WTC11 (cell line): ENCODE results near the gene NKAIN2. TPM values are rescaled to one million over a fixed set of nuclear protein-coding genes. Genes with fewer than 3 reads are reported as not detected.

ENCODE experiments used
- ATAC-seq: fragments of 200-7000 bp; cut with Tn5 transposase; 2 replicates; pipeline ENCODE4 v1.10.0; 2021; ENCODE audit warnings: mild to moderate bottlenecking, moderate library complexity
- CTCF ChIA-PET: fragments of 300-600 bp; sonication (Branson Sonifier 250); formaldehyde crosslinking; loops from one replicate; lab custom pipeline; 2021; ENCODE audit warnings: antibody characterized with exemption; lab: Charles Lee
- POLR2A ChIA-PET: fragments of 350-600 bp; sonication (Branson Sonifier 250); formaldehyde crosslinking; loops from one replicate; lab custom pipeline; 2021; ENCODE audit warnings: antibody characterized with exemption; lab: Charles Lee
- DNase-seq: peaks from one replicate; pipeline ENCODE4 v3.0.0; 2021; ENCODE audit warnings: low spot score
- H3K27ac Mint-ChIP-seq: 2 replicates; pipeline ENCODE4 v1.8.0; 2021; ENCODE audit warnings: mixed read lengths
- H3K27me3 Mint-ChIP-seq: 2 replicates; pipeline ENCODE4 v1.8.0; 2021; ENCODE audit warnings: low read depth, mild to moderate bottlenecking, moderate library complexity, mixed read lengths
- H3K36me3 Mint-ChIP-seq: 2 replicates; pipeline ENCODE4 v1.8.0; 2021; ENCODE audit warnings: mixed read lengths
- H3K4me1 Mint-ChIP-seq: 2 replicates; pipeline ENCODE4 v1.8.0; 2022; ENCODE audit warnings: mixed read lengths
- H3K4me3 Mint-ChIP-seq: 2 replicates; pipeline ENCODE4 v1.8.0; 2021; ENCODE audit warnings: mild to moderate bottlenecking, moderate library complexity, mixed read lengths
- H3K9me3 Mint-ChIP-seq: 2 replicates; pipeline ENCODE4 v1.8.0; 2021; ENCODE audit warnings: mixed read lengths
- GABPB1 ChIP-seq: sonication (generic); formaldehyde crosslinking; IDR thresholded peaks from 2 replicates; pipeline ENCODE4 v1.8.1; 2023; ENCODE audit warnings: mild to moderate bottlenecking, missing genetic modification reagents
- JUN ChIP-seq: sonication (generic); formaldehyde crosslinking; IDR thresholded peaks from 2 replicates; pipeline ENCODE4 v1.8.0; 2023; ENCODE audit warnings: mild to moderate bottlenecking, missing genetic modification reagents
- NFYB ChIP-seq: sonication (generic); formaldehyde crosslinking; conservative IDR thresholded peaks from 2 replicates; pipeline ENCODE4 v1.8.0; 2022; ENCODE audit warnings: low read depth, missing genetic modification reagents
- NR1H2 ChIP-seq: sonication (generic); formaldehyde crosslinking; IDR thresholded peaks from 2 replicates; pipeline ENCODE4 v1.9.0; 2021; ENCODE audit warnings: mild to moderate bottlenecking, moderate library complexity, missing genetic modification reagents
- NR2C2 ChIP-seq: sonication (generic); formaldehyde crosslinking; IDR thresholded peaks from 2 replicates; pipeline ENCODE4 v1.8.0; 2022; ENCODE audit warnings: mild to moderate bottlenecking, missing genetic modification reagents
- PREB ChIP-seq: sonication (generic); formaldehyde crosslinking; IDR thresholded peaks from 2 replicates; pipeline ENCODE4 v1.8.1; 2022; ENCODE audit warnings: mild to moderate bottlenecking, missing genetic modification reagents, moderate library complexity, borderline replicate concordance
- TP53 ChIP-seq: sonication (generic); formaldehyde crosslinking; IDR thresholded peaks from 2 replicates; pipeline ENCODE4 v1.8.1; 2023; ENCODE audit warnings: mild to moderate bottlenecking, missing genetic modification reagents
- ZBTB21 ChIP-seq: sonication (generic); formaldehyde crosslinking; IDR thresholded peaks from 2 replicates; pipeline ENCODE4 v1.8.1; 2023; ENCODE audit warnings: mild to moderate bottlenecking, missing genetic modification reagents, borderline replicate concordance
- ZNF396 ChIP-seq: fragments of 250-450 bp; sonication (Bioruptor Pico); IDR thresholded peaks from 2 replicates; pipeline ENCODE4 v1.8.0; 2021; ENCODE audit warnings: mild to moderate bottlenecking, moderate library complexity, borderline replicate concordance
- total RNA-seq: library from RNA; stranded (reverse); gene quantifications from 3 replicates; pipeline ENCODE4 v1.2.3, GENCODE V29; 2021
- TF ChIP-seq, protein P1 (sequence below): sonication (generic); formaldehyde crosslinking; IDR thresholded peaks from 2 replicates; pipeline ENCODE4 v1.8.0; 2022; ENCODE audit warnings: mild to moderate bottlenecking, missing genetic modification reagents
- TF ChIP-seq, protein P2 (sequence below): fragments of 250-450 bp; sonication (Bioruptor Pico); conservative IDR thresholded peaks from 2 replicates; pipeline ENCODE4 v1.9.0; 2021; ENCODE audit warnings: mild to moderate bottlenecking
- TF ChIP-seq, protein P3 (sequence below): sonication (generic); formaldehyde crosslinking; IDR thresholded peaks from 2 replicates; pipeline ENCODE4 v1.8.1; 2023; ENCODE audit warnings: mild to moderate bottlenecking, missing genetic modification reagents
- TF ChIP-seq, protein P4 (sequence below): fragments of 250-450 bp; sonication (Bioruptor Pico); IDR thresholded peaks from 2 replicates; pipeline ENCODE4 v2.1.2; 2022; ENCODE audit warnings: mild to moderate bottlenecking, moderate library complexity
- TF ChIP-seq, protein P5 (sequence below): sonication (generic); formaldehyde crosslinking; IDR thresholded peaks from 2 replicates; pipeline ENCODE4 v1.8.0; 2023; ENCODE audit warnings: missing genetic modification reagents, mild to moderate bottlenecking, borderline replicate concordance

The NKAIN2 gene
- total RNA-seq, 1 experiment from 2014 or later = 0.33 TPM

DNA sequence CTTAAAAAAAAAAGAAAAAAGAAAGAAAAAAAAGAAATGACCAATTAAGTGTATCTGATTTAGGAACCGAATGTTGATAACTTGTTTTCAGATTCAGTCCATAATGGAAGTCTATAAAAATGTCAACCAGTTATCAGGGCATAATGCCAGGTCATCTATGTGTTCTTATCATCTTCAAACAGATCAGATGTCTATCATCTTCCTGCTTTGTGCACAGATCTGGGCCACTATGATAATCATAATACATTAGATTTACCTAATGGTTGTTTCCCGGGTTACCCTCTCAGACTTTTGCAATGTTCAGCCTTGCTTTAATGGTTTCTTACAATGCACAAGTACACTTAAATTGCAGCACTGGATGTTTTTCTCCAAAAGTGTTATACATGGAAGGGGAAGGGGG lies 100.6 kb downstream of the NKAIN2 start (continued):
- TF ChIP-seq, protein P1, sequence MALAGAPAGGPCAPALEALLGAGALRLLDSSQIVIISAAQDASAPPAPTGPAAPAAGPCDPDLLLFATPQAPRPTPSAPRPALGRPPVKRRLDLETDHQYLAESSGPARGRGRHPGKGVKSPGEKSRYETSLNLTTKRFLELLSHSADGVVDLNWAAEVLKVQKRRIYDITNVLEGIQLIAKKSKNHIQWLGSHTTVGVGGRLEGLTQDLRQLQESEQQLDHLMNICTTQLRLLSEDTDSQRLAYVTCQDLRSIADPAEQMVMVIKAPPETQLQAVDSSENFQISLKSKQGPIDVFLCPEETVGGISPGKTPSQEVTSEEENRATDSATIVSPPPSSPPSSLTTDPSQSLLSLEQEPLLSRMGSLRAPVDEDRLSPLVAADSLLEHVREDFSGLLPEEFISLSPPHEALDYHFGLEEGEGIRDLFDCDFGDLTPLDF (CRISPR knock-in tag) = no peak
- TF ChIP-seq PREB (CRISPR knock-in tag) = no peak
- TF ChIP-seq, protein P2, sequence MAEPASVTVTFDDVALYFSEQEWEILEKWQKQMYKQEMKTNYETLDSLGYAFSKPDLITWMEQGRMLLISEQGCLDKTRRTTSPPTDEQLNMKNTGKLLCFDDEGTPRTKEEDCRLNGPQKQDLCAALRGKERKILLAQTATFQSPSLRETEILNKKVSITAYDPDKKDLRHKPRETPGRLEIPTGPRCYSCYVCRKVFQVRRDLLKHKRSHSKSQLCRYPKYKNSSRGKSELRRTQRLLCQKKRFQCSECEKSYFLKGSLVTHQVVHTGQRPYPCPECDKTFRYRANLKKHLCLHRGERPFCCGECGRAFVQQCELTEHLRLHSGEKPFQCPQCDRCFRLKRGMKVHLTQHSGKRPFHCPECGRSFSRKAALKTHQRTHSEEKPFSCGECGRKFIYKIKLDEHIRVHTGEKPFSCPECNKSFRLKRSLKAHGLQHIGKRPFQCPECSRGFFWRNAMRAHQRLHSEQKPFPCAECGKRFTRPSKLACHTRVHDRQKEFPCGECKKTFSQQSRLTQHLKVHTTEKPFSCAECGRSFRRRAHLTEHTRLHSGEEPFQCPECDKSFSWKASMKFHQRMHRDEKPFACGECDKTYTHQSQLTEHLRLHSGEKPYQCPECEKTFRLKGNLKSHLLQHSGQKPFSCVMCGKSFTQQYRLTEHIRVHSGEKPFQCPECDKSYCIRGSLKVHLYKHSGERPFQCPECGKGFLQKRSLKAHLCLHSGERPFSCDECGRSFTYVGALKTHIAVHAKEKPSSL = no peak
- TF ChIP-seq, protein P3, sequence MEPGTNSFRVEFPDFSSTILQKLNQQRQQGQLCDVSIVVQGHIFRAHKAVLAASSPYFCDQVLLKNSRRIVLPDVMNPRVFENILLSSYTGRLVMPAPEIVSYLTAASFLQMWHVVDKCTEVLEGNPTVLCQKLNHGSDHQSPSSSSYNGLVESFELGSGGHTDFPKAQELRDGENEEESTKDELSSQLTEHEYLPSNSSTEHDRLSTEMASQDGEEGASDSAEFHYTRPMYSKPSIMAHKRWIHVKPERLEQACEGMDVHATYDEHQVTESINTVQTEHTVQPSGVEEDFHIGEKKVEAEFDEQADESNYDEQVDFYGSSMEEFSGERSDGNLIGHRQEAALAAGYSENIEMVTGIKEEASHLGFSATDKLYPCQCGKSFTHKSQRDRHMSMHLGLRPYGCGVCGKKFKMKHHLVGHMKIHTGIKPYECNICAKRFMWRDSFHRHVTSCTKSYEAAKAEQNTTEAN (CRISPR knock-in tag) = no peak
- no peak for TF ChIP-seq NFYB (CRISPR knock-in tag)
- TF ChIP-seq NR1H2 = no peak
- TF ChIP-seq TP53 = no peak
- TF ChIP-seq, protein P4, sequence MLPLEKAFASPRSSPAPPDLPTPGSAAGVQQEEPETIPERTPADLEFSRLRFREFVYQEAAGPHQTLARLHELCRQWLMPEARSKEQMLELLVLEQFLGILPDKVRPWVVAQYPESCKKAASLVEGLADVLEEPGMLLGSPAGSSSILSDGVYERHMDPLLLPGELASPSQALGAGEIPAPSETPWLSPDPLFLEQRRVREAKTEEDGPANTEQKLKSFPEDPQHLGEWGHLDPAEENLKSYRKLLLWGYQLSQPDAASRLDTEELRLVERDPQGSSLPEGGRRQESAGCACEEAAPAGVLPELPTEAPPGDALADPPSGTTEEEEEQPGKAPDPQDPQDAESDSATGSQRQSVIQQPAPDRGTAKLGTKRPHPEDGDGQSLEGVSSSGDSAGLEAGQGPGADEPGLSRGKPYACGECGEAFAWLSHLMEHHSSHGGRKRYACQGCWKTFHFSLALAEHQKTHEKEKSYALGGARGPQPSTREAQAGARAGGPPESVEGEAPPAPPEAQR = no peak
- TF ChIP-seq JUN (CRISPR knock-in tag) = no peak
- TF ChIP-seq ZNF396 (CRISPR knock-in tag) = no peak

- ChIA-PET POLR2A (no interaction called here), CTCF (no interaction called here)
- ATAC-seq (no peak), DNase-seq (no peak)
- Mint-ChIP-seq H3K27ac (no peak overlapping the region), H3K27me3 (peaks cover under 1% of the 10 kb centered on the region; the same call in 1 of the 2 replicates), H3K9me3 (no peaks in the 10 kb centered on the region), H3K4me3 (no peak overlapping the region), H3K36me3 (no peaks in the 10 kb centered on the region), H3K4me1 (no peaks in the 10 kb centered on the region)
- TF ChIP-seq NR2C2 (no peak), ZBTB21 (CRISPR knock-in tag) (no peak), GABPB1 (CRISPR knock-in tag) (no peak)
- TF ChIP-seq, protein P5, sequence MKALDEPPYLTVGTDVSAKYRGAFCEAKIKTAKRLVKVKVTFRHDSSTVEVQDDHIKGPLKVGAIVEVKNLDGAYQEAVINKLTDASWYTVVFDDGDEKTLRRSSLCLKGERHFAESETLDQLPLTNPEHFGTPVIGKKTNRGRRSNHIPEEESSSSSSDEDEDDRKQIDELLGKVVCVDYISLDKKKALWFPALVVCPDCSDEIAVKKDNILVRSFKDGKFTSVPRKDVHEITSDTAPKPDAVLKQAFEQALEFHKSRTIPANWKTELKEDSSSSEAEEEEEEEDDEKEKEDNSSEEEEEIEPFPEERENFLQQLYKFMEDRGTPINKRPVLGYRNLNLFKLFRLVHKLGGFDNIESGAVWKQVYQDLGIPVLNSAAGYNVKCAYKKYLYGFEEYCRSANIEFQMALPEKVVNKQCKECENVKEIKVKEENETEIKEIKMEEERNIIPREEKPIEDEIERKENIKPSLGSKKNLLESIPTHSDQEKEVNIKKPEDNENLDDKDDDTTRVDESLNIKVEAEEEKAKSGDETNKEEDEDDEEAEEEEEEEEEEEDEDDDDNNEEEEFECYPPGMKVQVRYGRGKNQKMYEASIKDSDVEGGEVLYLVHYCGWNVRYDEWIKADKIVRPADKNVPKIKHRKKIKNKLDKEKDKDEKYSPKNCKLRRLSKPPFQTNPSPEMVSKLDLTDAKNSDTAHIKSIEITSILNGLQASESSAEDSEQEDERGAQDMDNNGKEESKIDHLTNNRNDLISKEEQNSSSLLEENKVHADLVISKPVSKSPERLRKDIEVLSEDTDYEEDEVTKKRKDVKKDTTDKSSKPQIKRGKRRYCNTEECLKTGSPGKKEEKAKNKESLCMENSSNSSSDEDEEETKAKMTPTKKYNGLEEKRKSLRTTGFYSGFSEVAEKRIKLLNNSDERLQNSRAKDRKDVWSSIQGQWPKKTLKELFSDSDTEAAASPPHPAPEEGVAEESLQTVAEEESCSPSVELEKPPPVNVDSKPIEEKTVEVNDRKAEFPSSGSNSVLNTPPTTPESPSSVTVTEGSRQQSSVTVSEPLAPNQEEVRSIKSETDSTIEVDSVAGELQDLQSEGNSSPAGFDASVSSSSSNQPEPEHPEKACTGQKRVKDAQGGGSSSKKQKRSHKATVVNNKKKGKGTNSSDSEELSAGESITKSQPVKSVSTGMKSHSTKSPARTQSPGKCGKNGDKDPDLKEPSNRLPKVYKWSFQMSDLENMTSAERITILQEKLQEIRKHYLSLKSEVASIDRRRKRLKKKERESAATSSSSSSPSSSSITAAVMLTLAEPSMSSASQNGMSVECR (CRISPR knock-in tag) = no peak
Measured at GRCh38 chr6:123908797-123909196, 105.1 kb downstream of the NKAIN2 start.
